ENCODE data around the gene ZNF236. TPM values are rescaled to one million over a fixed set of nuclear protein-coding genes. Genes with fewer than 3 reads are reported as not detected.
A peak's percentile ranks its signal among the peaks of the same experiment; 100 is the strongest.

Gene ZNF236
- total RNA-seq, 1 donor from 2014 or later = 14.5 TPM

GRCh38 chr18:76972846-76973519 lies 150.6 kb downstream of the ZNF236 start:
- DNase-seq (ENCODE audit: low read depth) = no peak

GRCh38 chr18:76973520-76974266 lies 151.3 kb downstream of the ZNF236 start:
- no peak for DNase-seq (ENCODE audit: low read depth)

GRCh38 chr18:76974386-76974785 lies 152.0 kb downstream of the ZNF236 start:
- DNase-seq (ENCODE audit: low read depth) = no peak

- no peak for DNase-seq (ENCODE audit: low read depth)
These were observed 153.3 kb downstream of the ZNF236 start for GRCh38 chr18:76975577-76976110.

- no peak for DNase-seq (ENCODE audit: low read depth)
These were observed 154.8 kb downstream of the ZNF236 start for GRCh38 chr18:76977108-76977621.

GRCh38 chr18:76977684-76978232 lies 155.4 kb downstream of the ZNF236 start:
- no peak for DNase-seq (ENCODE audit: low read depth)

GRCh38 chr18:76978616-76979015 lies 156.3 kb downstream of the ZNF236 start:
- no peak for DNase-seq (ENCODE audit: low read depth)

GRCh38 chr18:76979111-76979751 lies 156.9 kb downstream of the ZNF236 start:
- DNase-seq (ENCODE audit: low read depth) = no peak

- no peak for DNase-seq (ENCODE audit: low read depth)
These were observed 157.5 kb downstream of the ZNF236 start for GRCh38 chr18:76979906-76980305.

- DNase-seq (ENCODE audit: low read depth) = no peak
These were observed 158.5 kb downstream of the ZNF236 start for GRCh38 chr18:76980663-76981395.

GRCh38 chr18:76981396-76981968 lies 159.1 kb downstream of the ZNF236 start:
- no peak for DNase-seq (ENCODE audit: low read depth)

GRCh38 chr18:76982038-76982437 lies 159.7 kb downstream of the ZNF236 start:
- no peak for DNase-seq (ENCODE audit: low read depth)

- peak; percentile 63 for DNase-seq (ENCODE audit: low read depth)
These were observed 160.7 kb downstream of the ZNF236 start for GRCh38 chr18:76982841-76983583.

- no peak for DNase-seq (ENCODE audit: low read depth)
These were observed 161.3 kb downstream of the ZNF236 start for GRCh38 chr18:76983613-76984051.

GRCh38 chr18:76984193-76985155 lies 162.1 kb downstream of the ZNF236 start:
- no peak for DNase-seq (ENCODE audit: low read depth)

- DNase-seq (ENCODE audit: low read depth) = no peak
These were observed 163.0 kb downstream of the ZNF236 start for GRCh38 chr18:76985156-76985950.

GRCh38 chr18:76985951-76986236 lies 163.5 kb downstream of the ZNF236 start:
- no peak for DNase-seq (ENCODE audit: low read depth)

GRCh38 chr18:76986406-76986805 lies 164.0 kb downstream of the ZNF236 start:
- DNase-seq (ENCODE audit: low read depth) = no peak

Data from renal cortical epithelial cell (primary cell).